ACHN (cell line): ENCODE measurements around the gene ZNF467.

Experiments
- DNase-seq: peaks from one replicate; pipeline ENCODE4 v3.0.0-alpha.2; 2015
- in situ Hi-C: cut with HindIII; loops from 2 replicates; pipeline ENCODE4 v1.10.0; 2017; ENCODE audit warnings: low sequenced_read_pairs, low pct_ligation_motif_present, low pct_unique_long_range_greater_than_20kb

Gene ZNF467

GRCh38 chr7:149762089-149762488 lies 11.3 kb downstream of the ZNF467 start:
- in situ Hi-C loops = no loop called here

GRCh38 chr7:149761307-149761706 lies 12.1 kb downstream of the ZNF467 start:
- no peak for DNase-seq
- in situ Hi-C loops = no loop called here

More at GRCh38 chr7:149762089-149762488, 11.3 kb downstream of the ZNF467 start:
- no peak for DNase-seq

- in situ Hi-C loops = no loop called here
Measured at GRCh38 chr7:149760538-149760937, 12.8 kb downstream of the ZNF467 start.

GRCh38 chr7:149759093-149759860 lies 14.1 kb downstream of the ZNF467 start:
- no peak for DNase-seq
- in situ Hi-C loops = no loop called here

More at GRCh38 chr7:149760538-149760937, 12.8 kb downstream of the ZNF467 start:
- DNase-seq = no peak

GRCh38 chr7:149753375-149754233 lies 19.8 kb downstream of the ZNF467 start:
- DNase-seq = peak; percentile 62
- in situ Hi-C loops = no loop called here

- in situ Hi-C loops = no loop called here
- no peak for DNase-seq
Measured at GRCh38 chr7:149752646-149753045, 20.7 kb downstream of the ZNF467 start.

- no peak for DNase-seq
- in situ Hi-C loops = no loop called here
Measured at GRCh38 chr7:149751043-149751775, 22.2 kb downstream of the ZNF467 start.

GRCh38 chr7:149750122-149750845 lies 23.1 kb downstream of the ZNF467 start:
- no peak for DNase-seq
- in situ Hi-C loops = no loop called here

- in situ Hi-C loops = loop anchor here (5.0 kb wide), 1 partner anchor 86 kb away; no protein-coding TSS in a partner anchor
- DNase-seq = no peak
Measured at GRCh38 chr7:149748076-149748874, 25.1 kb downstream of the ZNF467 start.

- in situ Hi-C loops = no loop called here
- DNase-seq = no peak
Measured at GRCh38 chr7:149743476-149744255, 29.7 kb downstream of the ZNF467 start.

- in situ Hi-C loops = no loop called here
- DNase-seq = peak; percentile 79
Measured at GRCh38 chr7:149742075-149742701, 31.2 kb downstream of the ZNF467 start.

- in situ Hi-C loops = no loop called here
- no peak for DNase-seq
Measured at GRCh38 chr7:149741629-149742028, 31.8 kb downstream of the ZNF467 start.

- DNase-seq = no peak
- in situ Hi-C loops = no loop called here
Measured at GRCh38 chr7:149736478-149737360, 36.7 kb downstream of the ZNF467 start.

GRCh38 chr7:149735779-149736477 lies 37.5 kb downstream of the ZNF467 start:
- DNase-seq = no peak
- in situ Hi-C loops = no loop called here

GRCh38 chr7:149735181-149735602 lies 38.2 kb downstream of the ZNF467 start:
- in situ Hi-C loops = no loop called here
- no peak for DNase-seq
